KMS-11 (cell line): ENCODE data around the gene KIAA0513.

Experiments used
- H2AFZ ChIP-seq: fragments of 200-600 bp; sonication (generic); 2 replicates; pipeline ENCODE4 v1.6.1; 2016; ENCODE audit warnings: antibody characterized with exemption, mixed run types, low read depth
- H3K27ac ChIP-seq: fragments of 200-600 bp; sonication (generic); 2 replicates; pipeline ENCODE4 v1.6.1; 2016; ENCODE audit warnings: mild to moderate bottlenecking, mixed run types
- H3K27me3 ChIP-seq: fragments of 200-600 bp; sonication (generic); 2 replicates; pipeline ENCODE4 v1.6.1; 2017; ENCODE audit warnings: mild to moderate bottlenecking, low read depth, mixed run types, moderate library complexity; ENCODE audit not compliant: insufficient read depth
- H3K36me3 ChIP-seq: fragments of 200-600 bp; sonication (generic); 2 replicates; pipeline ENCODE4 v1.6.1; 2017; ENCODE audit warnings: mild to moderate bottlenecking, mixed run types; ENCODE audit not compliant: insufficient read depth
- H3K4me1 ChIP-seq: fragments of 200-600 bp; sonication (generic); 2 replicates; pipeline ENCODE4 v1.6.1; 2016; ENCODE audit warnings: mild to moderate bottlenecking, low read depth, mixed run types; ENCODE audit not compliant: poor library complexity, severe bottlenecking
- H3K4me2 ChIP-seq: fragments of 200-600 bp; sonication (generic); 2 replicates; pipeline ENCODE4 v1.7.0; 2016; ENCODE audit warnings: mild to moderate bottlenecking, mixed run types
- H3K4me3 ChIP-seq: fragments of 200-600 bp; sonication (generic); IDR thresholded peaks from 2 replicates; pipeline ENCODE4 v1.6.1; 2017; ENCODE audit warnings: low read depth, low read length, mixed read lengths; ENCODE audit not compliant: insufficient read depth
- H3K79me2 ChIP-seq: fragments of 200-600 bp; sonication (generic); 2 replicates; pipeline ENCODE4 v1.6.1; 2016; ENCODE audit warnings: low read depth, mixed run types; ENCODE audit not compliant: insufficient read depth
- H3K9ac ChIP-seq: fragments of 200-600 bp; sonication (generic); 2 replicates; pipeline ENCODE4 v1.6.1; 2016; ENCODE audit warnings: mild to moderate bottlenecking, mixed run types
- H4K20me1 ChIP-seq: fragments of 200-600 bp; sonication (generic); 2 replicates; pipeline ENCODE4 v1.6.1; 2016; ENCODE audit warnings: mild to moderate bottlenecking, mixed run types; ENCODE audit not compliant: insufficient read depth
- CTCF ChIP-seq: fragments of 200-600 bp; sonication (generic); conservative IDR thresholded peaks from 2 replicates; pipeline ENCODE4 v1.6.1; 2017; ENCODE audit warnings: low read depth, mild to moderate bottlenecking, antibody characterized with exemption, low read length, moderate library complexity, mixed read lengths

KIAA0513 gene

GRCh38 chr16:85125570-85126393 is 98.2 kb downstream of the KIAA0513 start:
- H3K9ac ChIP-seq = no peak overlapping the region
- no peak overlapping the region for H3K27ac ChIP-seq
- H3K27me3 ChIP-seq = peaks cover 91% of the 10 kb centered on the region
- no peaks in the 10 kb centered on the region for H4K20me1 ChIP-seq
- no peak overlapping the region for H3K4me2 ChIP-seq
- H3K79me2 ChIP-seq = no peaks in the 10 kb centered on the region
- no peaks in the 10 kb centered on the region for H3K4me1 ChIP-seq
- H2AFZ ChIP-seq = no peak overlapping the region
- no peaks in the 10 kb centered on the region for H3K36me3 ChIP-seq
- no peak for TF ChIP-seq CTCF
- no peak overlapping the region for H3K4me3 ChIP-seq

- no peak for TF ChIP-seq CTCF
- Histone ChIP-seq H3K27ac (no peak overlapping the region), H3K9ac (no peak overlapping the region), H3K4me1 (no peaks in the 10 kb centered on the region), H3K36me3 (no peaks in the 10 kb centered on the region), H3K4me2 (no peak overlapping the region), H4K20me1 (no peaks in the 10 kb centered on the region), H3K27me3 (peaks cover 91% of the 10 kb centered on the region), H2AFZ (no peak overlapping the region), H3K79me2 (no peaks in the 10 kb centered on the region), H3K4me3 (no peak overlapping the region)
Observed at GRCh38 chr16:85126394-85126704, 98.8 kb downstream of the KIAA0513 start.

GRCh38 chr16:85126705-85127378 is 99.2 kb downstream of the KIAA0513 start:
- Histone ChIP-seq H3K79me2 (no peaks in the 10 kb centered on the region), H3K27me3 (peaks cover 91% of the 10 kb centered on the region), H3K9ac (no peak overlapping the region), H3K27ac (no peak overlapping the region), H3K4me1 (no peaks in the 10 kb centered on the region), H4K20me1 (no peaks in the 10 kb centered on the region), H3K36me3 (no peaks in the 10 kb centered on the region), H3K4me3 (no peak overlapping the region), H3K4me2 (no peak overlapping the region), H2AFZ (no peak overlapping the region)
- no peak for TF ChIP-seq CTCF

- no peaks in the 10 kb centered on the region for H3K36me3 ChIP-seq
- no peak overlapping the region for H3K4me2 ChIP-seq
- H3K79me2 ChIP-seq = no peaks in the 10 kb centered on the region
- no peak overlapping the region for H3K9ac ChIP-seq
- peaks cover 89% of the 10 kb centered on the region for H3K27me3 ChIP-seq
- H3K4me1 ChIP-seq = no peaks in the 10 kb centered on the region
- H4K20me1 ChIP-seq = no peaks in the 10 kb centered on the region
- no peak overlapping the region for H2AFZ ChIP-seq
- no peak overlapping the region for H3K4me3 ChIP-seq
- H3K27ac ChIP-seq = no peak overlapping the region
- no peak for TF ChIP-seq CTCF
Observed at GRCh38 chr16:85127379-85127723, 99.8 kb downstream of the KIAA0513 start.
